IMR-90 (cell line): Measurements from ENCODE around the gene MPP1. TPM values are rescaled to one million over a fixed set of nuclear protein-coding genes. Genes with fewer than 3 reads are reported as not detected.

Source experiments
- ATAC-seq: fragments of 200-7000 bp; cut with Tn5 transposase; 2 replicates; pipeline ENCODE4 v1.9.1; 2020; ENCODE audit warnings: low read depth, mild to moderate bottlenecking, moderate library complexity
- BruUV-seq: library from RNA; stranded (reverse); fragments of 400-500 nt; replicated peaks from 2 replicates; lab custom pipeline; 2021; lab: Mats Ljungman, UMichigan
- CTCF ChIA-PET: fragments of 300-600 bp; formaldehyde crosslinking; extraction: SDS; loops from one replicate; lab custom pipeline; 2021; ENCODE audit warnings: antibody characterized with exemption; lab: Yijun Ruan, JAX
- POLR2A ChIA-PET: fragments of 300-600 bp; sonication (Branson Sonifier 250); formaldehyde crosslinking; loops from one replicate; lab custom pipeline; 2022; ENCODE audit warnings: antibody characterized with exemption; ENCODE audit not compliant: unreplicated experiment; lab: Charles Lee
- DNase-seq: peaks from one replicate; pipeline ENCODE4 v3.0.0; 2013
- H2AFZ ChIP-seq: replicated peaks from 2 replicates; pipeline ENCODE3; 2013; ENCODE audit warnings: low read length, mild to moderate bottlenecking; ENCODE audit not compliant: poor library complexity
- H2AK5ac ChIP-seq: 2 replicates; pipeline ENCODE4 v1.6.1; 2013; ENCODE audit warnings: low read depth, low read length, inconsistent platforms
- H2AK9ac ChIP-seq: replicated peaks from 2 replicates; pipeline ENCODE3; 2013; ENCODE audit warnings: mild to moderate bottlenecking, low read depth, low read length, moderate library complexity; ENCODE audit not compliant: poor library complexity
- H2BK120ac ChIP-seq: 2 replicates; pipeline ENCODE4 v1.6.1; 2013; ENCODE audit warnings: low read depth, low read length, inconsistent platforms
- H2BK15ac ChIP-seq: 3 replicates; pipeline ENCODE4 v1.6.1; 2013; ENCODE audit warnings: low read depth, low read length, inconsistent platforms
- H2BK20ac ChIP-seq: 2 replicates; pipeline ENCODE4 v1.6.1; 2013; ENCODE audit warnings: low read depth, mild to moderate bottlenecking, inconsistent platforms, low read length, moderate library complexity
- H2BK5ac ChIP-seq: 2 replicates; pipeline ENCODE4 v1.6.1; 2013; ENCODE audit warnings: mild to moderate bottlenecking, low read depth, low read length, inconsistent platforms; ENCODE audit not compliant: poor library complexity, severe bottlenecking
- H3K14ac ChIP-seq: replicated peaks from 2 replicates; pipeline ENCODE4 v1.6.1; 2013; ENCODE audit warnings: low read depth, low read length, inconsistent platforms
- H3K18ac ChIP-seq: 2 replicates; pipeline ENCODE4 v1.6.1; 2013; ENCODE audit warnings: low read depth, low read length, control low read depth
- H3K23ac ChIP-seq: 2 replicates; pipeline ENCODE4 v1.6.1; 2013; ENCODE audit warnings: low read depth, low read length, inconsistent platforms
- H3K27ac ChIP-seq: 2 replicates; pipeline ENCODE4 v1.5.1; 2013; ENCODE audit warnings: mild to moderate bottlenecking, control low read depth, low read length; ENCODE audit not compliant: insufficient read depth
- H3K27me3 ChIP-seq: 2 replicates; pipeline ENCODE4 v1.6.1; 2013; ENCODE audit warnings: low read length; ENCODE audit not compliant: control insufficient read depth, insufficient read depth
- H3K36me3 ChIP-seq: 2 replicates; pipeline ENCODE4 v1.6.1; 2013; ENCODE audit warnings: low read length, mixed read lengths; ENCODE audit not compliant: control insufficient read depth, insufficient read depth
- H3K4ac ChIP-seq: 2 replicates; pipeline ENCODE4 v1.6.1; 2013; ENCODE audit warnings: low read depth, low read length, inconsistent platforms
- H3K4me1 ChIP-seq: 2 replicates; pipeline ENCODE4 v1.6.1; 2013; ENCODE audit warnings: low read length, mixed read lengths; ENCODE audit not compliant: control insufficient read depth, insufficient read depth
- H3K4me2 ChIP-seq: 2 replicates; pipeline ENCODE4 v1.6.1; 2013; ENCODE audit warnings: low read depth, mild to moderate bottlenecking, control low read depth, low read length, moderate library complexity
- H3K4me3 ChIP-seq: 2 replicates; pipeline ENCODE4 v1.5.1; 2013; ENCODE audit warnings: low read depth, mild to moderate bottlenecking, control low read depth, low read length, moderate library complexity; ENCODE audit not compliant: insufficient read depth
- H3K56ac ChIP-seq: 2 replicates; pipeline ENCODE4 v1.6.1; 2013; ENCODE audit warnings: low read length, inconsistent platforms; ENCODE audit not compliant: insufficient read depth; ENCODE audit errors: extremely low read depth
- H3K79me1 ChIP-seq, 2 experiments: 2 replicates each; pipeline ENCODE4 v1.6.1; 2013; ENCODE audit warnings: low read length in 2 of 2, inconsistent platforms in 1 of 2, low read depth in 1 of 2
- H3K9ac ChIP-seq: 2 replicates; pipeline ENCODE4 v1.6.1; 2013; ENCODE audit warnings: low read depth, low read length, control low read depth
- H3K9me1 ChIP-seq: 2 replicates; pipeline ENCODE4 v1.6.1; 2013; ENCODE audit warnings: low read length, inconsistent platforms; ENCODE audit not compliant: insufficient read depth
- H3K9me3 ChIP-seq: 2 replicates; pipeline ENCODE4 v1.6.1; 2013; ENCODE audit warnings: low read length; ENCODE audit not compliant: control insufficient read depth, insufficient read depth
- H4K20me1 ChIP-seq: 2 replicates; pipeline ENCODE4 v1.6.1; 2013; ENCODE audit warnings: low read length, inconsistent platforms; ENCODE audit not compliant: insufficient read depth
- H4K5ac ChIP-seq: 2 replicates; pipeline ENCODE4 v1.6.1; 2013; ENCODE audit warnings: mild to moderate bottlenecking, low read depth, low read length, control low read depth
- H4K8ac ChIP-seq, 2 experiments: 2 replicates each; pipeline ENCODE4 v1.6.1; 2013; ENCODE audit warnings: low read depth in 2 of 2, low read length in 2 of 2, control low read depth in 1 of 2, inconsistent platforms in 1 of 2
- H4K91ac ChIP-seq: 2 replicates; pipeline ENCODE4 v1.6.1; 2013; ENCODE audit warnings: low read depth, low read length, inconsistent platforms; ENCODE audit not compliant: insufficient read depth
- BHLHE40 ChIP-seq: fragments of 150-350 bp; IDR thresholded peaks from 2 replicates; pipeline ENCODE4 v1.6.1; 2016; ENCODE audit warnings: mild to moderate bottlenecking, low read depth, low read length
- CEBPB ChIP-seq: IDR thresholded peaks from 2 replicates; pipeline ENCODE4 v1.6.1; 2012; ENCODE audit warnings: low read depth, low read length, improper control_type of control experiment
- CHD1 ChIP-seq: IDR thresholded peaks from 2 replicates; pipeline ENCODE4 v1.6.1; 2012; ENCODE audit warnings: low read depth, low read length, improper control_type of control experiment
- CTCF ChIP-seq: conservative IDR thresholded peaks from 2 replicates; pipeline ENCODE4 v1.5.1; 2012; ENCODE audit warnings: mild to moderate bottlenecking, low read depth, low read length, improper control_type of control experiment
- ELK1 ChIP-seq: fragments of 150-350 bp; IDR thresholded peaks from 2 replicates; pipeline ENCODE4 v1.6.1; 2016; ENCODE audit warnings: low read depth, mild to moderate bottlenecking, low read length, moderate library complexity, borderline replicate concordance
- FOS ChIP-seq: fragments of 150-350 bp; IDR thresholded peaks from 2 replicates; pipeline ENCODE4 v1.6.1; 2016; ENCODE audit warnings: low read depth, low read length
- MAFK ChIP-seq: IDR thresholded peaks from 2 replicates; pipeline ENCODE4 v1.6.1; 2012; ENCODE audit warnings: low read depth, low read length, improper control_type of control experiment
- MAZ ChIP-seq: IDR thresholded peaks from 2 replicates; pipeline ENCODE4 v1.6.1; 2012; ENCODE audit warnings: low read depth, mild to moderate bottlenecking, low read length, improper control_type of control experiment, moderate library complexity, borderline replicate concordance
- MXI1 ChIP-seq: IDR thresholded peaks from 2 replicates; pipeline ENCODE4 v1.6.1; 2012; ENCODE audit warnings: low read depth, mild to moderate bottlenecking, low read length, moderate library complexity, borderline replicate concordance
- NFE2L2 ChIP-seq: fragments of 150-350 bp; IDR thresholded peaks from 2 replicates; pipeline ENCODE4 v1.6.1; 2016; ENCODE audit warnings: low read depth, mild to moderate bottlenecking, low read length
- POLR2A ChIP-seq: IDR thresholded peaks from 2 replicates; pipeline ENCODE4 v1.6.1; 2012; ENCODE audit warnings: mild to moderate bottlenecking, low read depth, low read length
- RAD21 ChIP-seq: IDR thresholded peaks from 2 replicates; pipeline ENCODE4 v1.6.1; 2012; ENCODE audit warnings: low read length, improper control_type of control experiment
- RCOR1 ChIP-seq: IDR thresholded peaks from 2 replicates; pipeline ENCODE4 v1.6.1; 2012; ENCODE audit warnings: mild to moderate bottlenecking, low read length, improper control_type of control experiment; ENCODE audit not compliant: insufficient replicate concordance
- SMC3 ChIP-seq: fragments of 150-350 bp; IDR thresholded peaks from 2 replicates; pipeline ENCODE4 v1.6.1; 2016; ENCODE audit warnings: low read depth, mild to moderate bottlenecking, antibody characterized with exemption, low read length, moderate library complexity
- USF2 ChIP-seq: fragments of 150-350 bp; IDR thresholded peaks from 2 replicates; pipeline ENCODE4 v1.6.1; 2017; ENCODE audit warnings: mild to moderate bottlenecking, antibody characterized with exemption, low read length, low read depth
- dilution Hi-C: fragments of 300-500 bp; cut with HindIII; formaldehyde crosslinking; loops from one replicate; pipeline ENCODE4 v1.14.3; 2018; ENCODE audit warnings: low sequenced_read_pairs; ENCODE audit not compliant: unreplicated experiment
- in situ Hi-C: fragments of 300-500 bp; cut with MboI; formaldehyde crosslinking; loops from 3 replicates; pipeline ENCODE4 v1.14.3; 2019; ENCODE audit warnings: low sequenced_read_pairs, inconsistent platforms, mixed read lengths
- intact Hi-C: fragments of 100-400 bp; cut with micrococcal nuclease; formaldehyde crosslinking; loops from 2 replicates; pipeline ENCODE4 v1.10.0; 2022
- polyA plus RNA-seq, 3 experiments: library from polyadenylated mRNA; depleted of rRNA; stranded (reverse); fragments of >200 nt; gene quantifications; 2 replicates each; pipeline ENCODE4 v1.2.3, GENCODE V29; 2012; ENCODE audit warnings: low replicate concordance in 1 of 3
- total RNA-seq: library from RNA; depleted of rRNA; stranded (reverse); fragments of >200 nt; gene quantifications from 2 replicates; pipeline ENCODE4 v1.2.3, GENCODE V29; 2012

Gene MPP1
- total and polyA plus RNA-seq, 2 of the 4 experiments (the other 2 are of a cell fraction): 35.2 to 43.0 TPM

GRCh38 chrX:154829134-154829533 lies 23.8 kb upstream of the MPP1 start:
- POLR2A ChIA-PET: no interaction called here
- intact Hi-C loops: no loop called here
- Histone ChIP-seq H2BK5ac (no peak overlapping the region), H4K91ac (no peak overlapping the region), H3K18ac (no peak overlapping the region), H2BK120ac (no peak overlapping the region), H3K9me1 (no peaks in the 10 kb centered on the region), H3K79me1 (no peaks in the 10 kb centered on the region), H3K4me1 (no peaks in the 10 kb centered on the region), H2AFZ (no peak overlapping the region), H2AK5ac (no peak overlapping the region), H3K4ac (no peak overlapping the region), H3K23ac (no peak overlapping the region), H3K36me3 (no peaks in the 10 kb centered on the region), H3K4me2 (no peak overlapping the region), H3K9me3 (peaks cover 2% of the 10 kb centered on the region; the same call in 1 of the 2 replicates), H4K5ac (no peak overlapping the region), H2BK15ac (no peak overlapping the region), H2AK9ac (no peak overlapping the region), H3K14ac (no peak overlapping the region), H3K27me3 (no peaks in the 10 kb centered on the region), H4K20me1 (no peaks in the 10 kb centered on the region), H3K9ac (no peak overlapping the region), H2BK20ac (no peak overlapping the region), H3K4me3 (no peak overlapping the region), H3K56ac (no peak overlapping the region), H4K8ac (no peak overlapping the region), H3K27ac (no peak overlapping the region)
- dilution Hi-C loops: no loop called here
- CTCF ChIA-PET: no interaction called here
- BruUV-seq: no TSS peak
- in situ Hi-C loops: no loop called here
- DNase-seq (no peak), ATAC-seq (no peak)
- no peak for TF ChIP-seq SMC3
- TF ChIP-seq MXI1: no peak
- TF ChIP-seq RCOR1: no peak
- TF ChIP-seq CEBPB: no peak
- TF ChIP-seq ELK1: no peak
- no peak for TF ChIP-seq FOS
- TF ChIP-seq MAFK: no peak
- no peak for TF ChIP-seq MAZ
- TF ChIP-seq NFE2L2: no peak
- TF ChIP-seq RAD21: no peak
- no peak for TF ChIP-seq POLR2A
- TF ChIP-seq CHD1: no peak
- TF ChIP-seq CTCF: no peak
- TF ChIP-seq BHLHE40: no peak
- no peak for TF ChIP-seq USF2
